ACC112 (cell line): ENCODE data around the gene WDR1.
A peak's percentile ranks its signal among the peaks of the same experiment; 100 is the strongest.
"Not testable (repeated sequence)": the region's sequence is repeated elsewhere in the genome, so short reads cannot be mapped to it uniquely, and the experiment has no call there.

Experiments used
- H2AFZ ChIP-seq: fragments of 200-600 bp; sonication (generic); one replicate; pipeline ENCODE4 v1.6.0; 2017; ENCODE audit warnings: antibody characterized with exemption, low read length; ENCODE audit not compliant: unreplicated experiment
- H3K27ac ChIP-seq: fragments of 200-600 bp; sonication (generic); 2 replicates; pipeline ENCODE4 v1.5.1; 2014; ENCODE audit warnings: low read depth, mild to moderate bottlenecking, antibody characterized with exemption, low read length, moderate library complexity
- H3K27me3 ChIP-seq: fragments of 200-600 bp; sonication (generic); 2 replicates; pipeline ENCODE4 v1.6.1; 2014; ENCODE audit warnings: mild to moderate bottlenecking, antibody characterized with exemption, low read length, moderate library complexity, mixed read lengths; ENCODE audit not compliant: insufficient read depth
- H3K36me3 ChIP-seq: fragments of 200-600 bp; sonication (generic); 2 replicates; pipeline ENCODE4 v1.6.1; 2016; ENCODE audit warnings: mild to moderate bottlenecking, antibody characterized with exemption, low read length, moderate library complexity, mixed read lengths; ENCODE audit not compliant: insufficient read depth
- H3K4me1 ChIP-seq: fragments of 200-600 bp; sonication (generic); one replicate; pipeline ENCODE4 v1.6.1; 2016; ENCODE audit warnings: low read length, mixed read lengths; ENCODE audit not compliant: insufficient read depth, unreplicated experiment, control insufficient read depth
- H3K4me3 ChIP-seq: fragments of 200-600 bp; sonication (generic); 2 replicates; pipeline ENCODE4 v1.5.1; 2014; ENCODE audit warnings: mild to moderate bottlenecking, low read depth, low read length
- H3K79me2 ChIP-seq: fragments of 200-600 bp; sonication (generic); one replicate; pipeline ENCODE4 v1.6.0; 2016; ENCODE audit warnings: low read length; ENCODE audit not compliant: control insufficient read depth, unreplicated experiment, insufficient read depth

The WDR1 gene

DNA sequence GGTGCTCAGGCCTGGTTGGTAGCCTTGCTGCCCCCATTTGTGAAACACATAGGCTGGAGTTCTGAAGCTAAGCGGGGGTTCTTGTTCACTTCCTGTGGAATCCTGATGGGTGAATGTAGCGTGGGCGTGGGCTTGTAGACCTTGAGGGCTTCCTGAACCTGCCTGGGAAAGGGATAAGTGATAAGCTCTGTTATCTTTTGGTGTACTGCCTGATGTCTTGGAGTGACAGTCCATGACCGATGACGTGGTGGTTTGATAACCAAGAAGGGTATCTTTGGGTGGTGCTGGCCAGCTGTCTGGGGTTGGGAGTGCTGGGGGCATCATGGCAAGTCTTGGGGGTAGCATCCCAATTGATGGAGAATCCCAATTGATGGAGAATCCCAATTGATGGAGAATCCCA lies 17.5 kb upstream of the WDR1 start:
- H3K36me3 ChIP-seq: no peaks in the 10 kb centered on the region
- H2AFZ ChIP-seq: no peak overlapping the region
- H3K27me3 ChIP-seq: 0 out of 2 replicates have a peak, but pooled peaks cover 4% of the 10 kb centered on the region
- H3K4me3 ChIP-seq: no peak overlapping the region
- no peak overlapping the region for H3K27ac ChIP-seq
- H3K79me2 ChIP-seq: no peaks in the 10 kb centered on the region
- H3K4me1 ChIP-seq: peaks cover 11% of the 10 kb centered on the region

DNA sequence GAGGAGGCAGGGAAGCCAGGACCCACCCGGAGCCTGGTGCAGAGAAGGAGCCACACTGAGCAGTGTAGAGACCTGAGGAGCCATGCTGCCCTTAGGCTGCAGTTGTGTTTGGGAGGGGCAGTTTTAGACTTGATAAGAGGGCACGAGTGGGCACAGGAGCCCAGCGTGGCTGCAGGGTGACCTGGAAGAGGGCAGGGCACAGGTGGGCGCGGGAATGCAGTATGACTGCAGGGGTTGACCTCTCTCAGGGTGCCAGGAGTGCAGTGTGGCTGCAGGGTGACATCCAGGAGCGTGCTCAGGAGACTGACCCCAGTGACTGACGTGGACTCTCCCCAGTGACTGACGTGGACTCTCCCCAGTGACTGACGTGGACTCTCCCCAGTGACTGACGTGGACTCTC lies 14.6 kb upstream of the WDR1 start:
- Histone ChIP-seq H3K4me1 (peaks cover 19% of the 10 kb centered on the region), H3K4me3 (no peak overlapping the region)

DNA sequence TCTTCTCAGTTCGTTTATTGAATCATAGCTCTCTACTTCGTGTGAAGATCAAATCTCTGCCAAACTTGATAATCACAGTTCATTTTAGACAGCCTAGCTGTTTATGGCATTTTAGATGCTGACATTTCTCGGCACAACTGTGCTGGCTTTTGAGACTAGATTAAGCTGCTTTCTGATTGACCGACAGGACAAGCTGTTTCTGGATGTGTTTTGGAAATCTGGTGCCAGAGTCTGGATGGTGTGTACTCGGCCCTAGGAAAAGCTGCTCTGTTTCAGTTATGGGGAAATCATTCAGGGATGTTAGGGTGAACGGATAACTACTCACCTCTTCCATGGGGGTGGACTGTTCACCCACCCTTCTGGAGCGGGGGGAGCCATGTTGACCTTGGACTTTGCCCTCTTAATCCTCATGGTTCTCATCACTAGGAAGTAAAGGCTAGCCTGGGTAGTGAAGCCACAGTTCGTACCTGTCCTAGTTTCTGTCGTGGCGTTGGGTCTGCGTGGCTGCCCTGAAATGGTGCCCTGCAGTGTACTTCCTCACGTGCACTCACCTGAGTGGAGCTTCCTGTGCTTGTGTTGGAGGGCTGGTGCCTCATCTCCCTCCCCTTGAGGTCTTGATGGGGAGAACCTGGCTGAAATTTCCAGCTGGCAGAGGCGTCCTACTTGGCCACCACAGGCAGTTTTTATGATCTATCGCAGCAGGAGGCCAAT lies 13.7 kb upstream of the WDR1 start:
- Histone ChIP-seq H2AFZ (no peak overlapping the region), H3K27ac (peak overlapping the region; percentile 62), H3K4me3 (no peak overlapping the region), H3K79me2 (no peaks in the 10 kb centered on the region), H3K4me1 (peaks cover 19% of the 10 kb centered on the region), H3K27me3 (no peaks in the 10 kb centered on the region), H3K36me3 (no peaks in the 10 kb centered on the region)

More for the DNA sequence above, 14.6 kb upstream of the WDR1 start:
- Histone ChIP-seq H3K79me2 (no peaks in the 10 kb centered on the region), H2AFZ (no peak overlapping the region), H3K36me3 (no peaks in the 10 kb centered on the region), H3K27me3 (no peaks in the 10 kb centered on the region), H3K27ac (no peak overlapping the region)

DNA sequence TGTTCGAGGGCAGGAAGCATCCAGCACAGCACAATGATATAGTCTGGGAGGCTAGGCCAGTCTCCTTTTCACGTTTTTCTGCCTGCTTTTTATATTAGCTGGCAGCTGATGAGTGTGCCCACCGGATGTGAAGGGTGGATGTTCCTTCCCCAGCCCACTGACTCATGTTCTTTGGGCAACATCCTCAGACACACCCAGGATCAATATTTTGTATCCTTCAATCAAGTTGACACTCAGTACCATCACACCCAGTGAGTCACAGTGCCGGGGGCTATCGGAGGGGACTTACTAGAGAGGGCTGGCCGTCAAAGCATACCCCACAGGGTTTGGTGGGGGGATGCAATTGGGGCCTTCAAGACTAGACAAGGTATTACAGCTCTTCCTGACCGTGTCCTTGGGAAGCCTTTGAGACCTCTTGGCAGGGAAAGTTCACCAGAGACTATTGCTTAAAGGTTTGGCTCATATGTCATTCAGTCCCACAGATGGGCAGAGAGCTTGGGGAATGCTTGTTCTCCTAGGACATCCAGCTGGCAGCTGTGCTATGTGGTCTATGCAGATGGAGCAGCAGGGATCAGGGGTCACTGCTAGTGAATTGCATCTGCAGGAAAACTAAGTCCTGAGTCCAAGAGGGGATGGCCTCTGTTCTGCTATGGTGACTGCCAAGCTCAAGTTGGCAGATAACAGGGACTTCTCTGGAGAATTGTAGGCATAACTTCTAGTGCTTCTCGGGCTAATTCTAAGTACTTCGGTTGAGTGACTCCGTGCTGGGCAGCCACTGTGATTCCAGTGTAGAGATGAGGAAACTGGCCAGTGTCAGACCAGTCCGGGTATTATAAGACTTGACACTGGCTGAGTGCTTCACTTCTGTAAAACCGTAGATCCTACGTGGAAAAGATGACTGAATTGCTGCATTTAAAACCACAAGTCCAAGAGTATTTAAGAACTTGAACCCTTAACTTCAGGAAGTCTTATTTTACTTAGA lies 12.9 kb upstream of the WDR1 start:
- Histone ChIP-seq H3K4me1 (peaks cover 19% of the 10 kb centered on the region), H3K36me3 (no peaks in the 10 kb centered on the region), H3K79me2 (no peaks in the 10 kb centered on the region), H3K27me3 (no peaks in the 10 kb centered on the region), H2AFZ (no peak overlapping the region), H3K27ac (peak overlapping the region; percentile 62), H3K4me3 (no peak overlapping the region)

DNA sequence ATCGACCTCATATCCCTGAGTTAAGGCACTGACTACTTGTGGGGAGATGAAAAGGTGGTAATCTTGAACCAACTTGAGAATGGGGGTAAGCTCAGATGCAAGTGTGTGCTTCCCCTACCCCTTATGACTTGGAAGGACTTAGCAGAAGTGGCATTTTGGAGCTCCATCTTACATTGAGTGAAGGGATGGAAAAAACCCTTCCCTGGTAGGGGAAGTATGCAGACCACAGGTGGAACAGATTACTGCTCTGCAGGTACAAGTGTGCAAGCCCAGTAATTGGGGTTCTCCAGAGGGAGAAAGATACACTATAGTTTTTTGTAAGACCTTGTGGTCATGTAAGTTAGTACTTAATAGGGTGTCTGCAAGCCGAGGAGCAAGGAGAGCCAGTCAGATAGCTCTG lies 12.2 kb upstream of the WDR1 start:
- Histone ChIP-seq H3K27ac (peak overlapping the region; percentile 62), H2AFZ (no peak overlapping the region), H3K4me3 (no peak overlapping the region), H3K4me1 (peaks cover 24% of the 10 kb centered on the region), H3K36me3 (no peaks in the 10 kb centered on the region), H3K79me2 (no peaks in the 10 kb centered on the region), H3K27me3 (no peaks in the 10 kb centered on the region)

DNA sequence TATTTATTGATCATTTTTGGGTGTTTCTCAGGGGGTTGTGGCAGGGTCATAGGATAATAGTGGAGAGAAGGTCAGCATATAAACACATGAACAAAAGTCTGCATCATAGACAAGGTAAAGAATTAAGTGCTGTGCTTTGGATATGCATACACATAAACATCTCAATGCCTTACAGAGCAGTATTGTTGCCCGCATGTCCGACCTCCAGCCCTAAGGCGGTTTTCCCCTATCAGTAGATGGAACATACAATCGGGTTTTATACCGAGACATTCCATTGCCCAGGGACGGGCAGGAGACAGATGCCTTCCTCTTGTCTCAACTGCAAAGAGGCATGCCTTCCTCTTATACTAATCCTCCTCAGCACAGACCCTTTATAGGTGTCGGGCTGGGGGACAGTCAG lies 10.9 kb upstream of the WDR1 start:
- H3K27ac ChIP-seq, H3K27me3 ChIP-seq, H3K36me3 ChIP-seq, H3K79me2 ChIP-seq, H2AFZ ChIP-seq, H3K4me3 ChIP-seq: not testable (repeated sequence)
- H3K4me1 ChIP-seq: peaks cover 31% of the 10 kb centered on the region

DNA sequence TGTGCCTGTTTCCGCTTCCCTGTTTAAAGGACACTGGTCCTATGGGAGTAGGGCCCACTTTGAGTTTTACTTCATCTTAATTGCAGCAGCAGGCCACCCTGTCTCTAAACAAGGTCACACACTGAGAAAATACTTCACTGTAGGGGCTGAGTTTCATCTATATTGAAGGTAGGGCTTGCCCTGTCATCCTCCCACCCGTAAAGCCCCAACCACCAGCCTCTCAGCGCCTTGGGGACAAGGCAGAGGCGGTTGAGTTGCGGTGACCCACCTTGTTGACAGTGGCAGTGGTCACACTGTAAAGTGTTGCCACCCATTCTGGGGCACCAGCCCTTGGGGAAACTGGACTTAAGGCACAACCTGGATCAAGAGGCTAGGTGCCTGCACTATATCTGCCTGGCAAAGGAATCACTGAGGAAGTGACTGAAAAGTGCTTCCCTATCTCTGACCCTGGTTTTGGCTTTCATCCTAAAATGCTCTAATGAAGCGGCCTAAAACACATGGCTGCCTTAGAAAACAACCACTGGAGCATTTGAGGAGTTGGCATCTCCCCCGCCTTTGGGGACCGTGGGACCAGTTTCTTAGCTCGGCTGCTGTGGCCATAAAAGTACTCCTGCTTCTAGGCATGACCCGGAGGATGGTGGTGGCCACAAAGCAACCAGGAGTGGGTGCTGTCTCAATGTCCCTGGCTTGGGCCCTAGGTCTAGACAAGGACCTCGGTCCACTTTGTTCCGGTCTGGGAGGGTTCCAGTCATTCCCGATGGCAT lies 7.8 kb upstream of the WDR1 start:
- Histone ChIP-seq H2AFZ (no peak overlapping the region), H3K4me1 (peaks cover 22% of the 10 kb centered on the region), H3K27ac (no peak overlapping the region), H3K36me3 (no peaks in the 10 kb centered on the region), H3K27me3 (no peaks in the 10 kb centered on the region), H3K79me2 (no peaks in the 10 kb centered on the region), H3K4me3 (no peak overlapping the region)

DNA sequence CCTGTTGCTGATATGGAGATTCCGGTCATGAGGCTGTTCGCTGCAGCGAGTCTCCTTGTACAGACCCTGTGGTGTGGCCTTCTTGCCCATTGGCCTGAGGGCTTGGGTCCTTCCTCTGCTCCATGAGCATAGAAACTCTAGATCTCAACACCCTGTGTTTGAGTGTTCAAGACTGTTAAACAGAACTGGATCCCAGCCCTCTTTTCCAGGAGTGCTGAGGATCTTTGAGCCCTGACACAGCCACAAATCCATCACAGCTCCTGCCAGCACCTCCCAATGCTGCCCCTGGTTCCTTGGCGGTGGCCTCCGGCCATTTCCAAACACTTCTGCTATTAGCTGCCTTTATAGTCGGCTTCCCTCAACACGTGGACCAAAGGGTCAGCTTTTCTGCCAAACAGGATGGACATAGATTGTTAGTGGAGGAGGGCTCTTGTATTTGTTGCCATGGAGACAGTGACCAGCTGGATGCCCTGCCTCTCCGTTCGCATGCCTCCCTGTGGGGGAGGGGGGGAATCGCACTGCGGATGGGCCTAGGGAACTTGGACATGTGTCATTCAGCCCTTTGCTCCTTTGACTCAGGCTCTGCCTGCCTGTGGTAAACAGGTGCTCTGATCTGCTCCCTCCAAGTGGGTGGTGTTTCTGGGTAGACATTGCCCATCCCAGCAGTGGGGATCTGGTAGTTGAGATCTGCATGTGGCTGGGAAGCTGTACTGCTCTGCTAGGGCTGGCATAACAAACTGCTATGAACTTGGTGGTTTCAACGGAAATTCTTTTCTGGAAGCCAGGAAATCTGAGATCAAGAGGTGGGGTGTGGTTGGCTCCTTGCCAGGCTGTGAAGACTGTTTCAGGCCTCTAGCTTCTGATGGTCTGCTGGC lies 6.9 kb upstream of the WDR1 start:
- H3K36me3 ChIP-seq: no peaks in the 10 kb centered on the region
- peaks cover 13% of the 10 kb centered on the region for H3K4me1 ChIP-seq
- no peak overlapping the region for H3K27ac ChIP-seq
- no peak overlapping the region for H3K4me3 ChIP-seq
- no peak overlapping the region for H2AFZ ChIP-seq
- H3K27me3 ChIP-seq: no peaks in the 10 kb centered on the region
- H3K79me2 ChIP-seq: no peaks in the 10 kb centered on the region

DNA sequence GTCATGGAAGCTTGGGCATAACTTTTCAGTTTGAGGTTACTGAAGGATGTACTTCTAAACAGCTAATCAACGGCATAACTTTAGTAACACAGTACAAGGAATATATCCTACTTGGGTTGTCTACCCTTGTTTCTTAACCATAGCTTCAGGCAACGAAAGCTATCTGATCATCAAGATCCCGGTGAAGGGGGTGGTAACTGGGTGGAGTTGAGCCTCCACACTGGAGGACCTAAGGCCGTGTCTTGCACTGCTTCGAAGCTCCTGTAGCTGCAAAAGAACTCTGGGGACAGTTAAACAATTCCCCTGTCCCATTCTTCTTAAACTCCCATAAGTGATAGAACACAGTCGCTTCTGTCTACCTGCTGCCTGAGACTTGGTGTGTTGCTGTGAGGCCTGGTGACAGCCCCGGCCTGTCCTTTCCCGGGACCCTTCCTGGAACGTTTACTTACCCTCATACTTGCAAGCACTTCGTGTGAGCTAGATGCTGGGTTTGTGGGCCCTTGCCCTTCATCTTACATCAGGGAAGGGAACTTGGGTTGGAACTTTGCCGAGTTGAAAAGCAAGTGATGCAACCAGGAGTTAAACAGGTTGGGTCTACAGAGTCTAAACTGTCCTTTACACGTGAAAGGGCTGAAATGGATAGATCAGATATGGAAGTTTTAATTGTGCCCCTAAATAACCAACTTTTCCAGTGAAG lies 5.8 kb upstream of the WDR1 start:
- Histone ChIP-seq H3K36me3 (no peaks in the 10 kb centered on the region), H3K4me1 (peaks cover 22% of the 10 kb centered on the region), H2AFZ (no peak overlapping the region), H3K4me3 (no peak overlapping the region), H3K27ac (no peak overlapping the region), H3K27me3 (no peaks in the 10 kb centered on the region), H3K79me2 (peaks cover 3% of the 10 kb centered on the region)
